NCI-H2107 (cell line): ENCODE measurements around the gene CEP57.
"Not testable (repeated sequence)": the region's sequence is repeated elsewhere in the genome, so short reads cannot be mapped to it uniquely, and the experiment has no call there.

ENCODE experiments used
- DNase-seq: peaks from one replicate; lab custom pipeline; 2025; lab: John Stamatoyannopoulos, UW

CEP57 gene

GRCh38 chr11:95863486-95864140, 73.3 kb downstream of the CEP57 start:
- DNase-seq: no peak

- DNase-seq: no peak
These were observed 76.8 kb downstream of the CEP57 start for GRCh38 chr11:95867105-95867504.

- not testable (repeated sequence) for DNase-seq
These were observed 80.6 kb downstream of the CEP57 start for GRCh38 chr11:95870877-95871276.

- no peak for DNase-seq
These were observed 87.0 kb downstream of the CEP57 start for GRCh38 chr11:95877291-95877690.
